Superior temporal gyrus (tissue), 1 donor: ENCODE measurements around the gene RNASE8.

Source experiments
- DNase-seq: peaks from one replicate; pipeline ENCODE4 v3.0.0-alpha.2; 2016; ENCODE audit errors: extremely low spot score

RNASE8 gene

GRCh38 chr14:21072781-21073339 lies 15.2 kb downstream of the RNASE8 start:
- no peak for DNase-seq

- no peak for DNase-seq
These were observed 16.3 kb downstream of the RNASE8 start for GRCh38 chr14:21073921-21074320.

- DNase-seq: no peak
These were observed 17.0 kb downstream of the RNASE8 start for GRCh38 chr14:21074398-21075272.

GRCh38 chr14:21075719-21076437 lies 18.3 kb downstream of the RNASE8 start:
- DNase-seq: no peak

- no peak for DNase-seq
These were observed 20.1 kb downstream of the RNASE8 start for GRCh38 chr14:21077672-21078071.

- DNase-seq: peak; percentile 46
These were observed 20.7 kb downstream of the RNASE8 start for GRCh38 chr14:21078287-21078686.

GRCh38 chr14:21078726-21079125 lies 21.1 kb downstream of the RNASE8 start:
- no peak for DNase-seq

GRCh38 chr14:21081521-21082142 lies 24.0 kb downstream of the RNASE8 start:
- no peak for DNase-seq

- DNase-seq: no peak
These were observed 26.1 kb downstream of the RNASE8 start for GRCh38 chr14:21083565-21084325.

GRCh38 chr14:21084396-21084795 lies 26.8 kb downstream of the RNASE8 start:
- no peak for DNase-seq

GRCh38 chr14:21084998-21085853 lies 27.6 kb downstream of the RNASE8 start:
- DNase-seq: no peak

GRCh38 chr14:21086908-21087293 lies 29.3 kb downstream of the RNASE8 start:
- no peak for DNase-seq

- DNase-seq: peak; percentile 81
These were observed 29.9 kb downstream of the RNASE8 start for GRCh38 chr14:21087294-21088091.

GRCh38 chr14:21088687-21089086 lies 31.1 kb downstream of the RNASE8 start:
- no peak for DNase-seq

GRCh38 chr14:21089271-21089670 lies 31.6 kb downstream of the RNASE8 start:
- DNase-seq: no peak

GRCh38 chr14:21089877-21090193 lies 32.2 kb downstream of the RNASE8 start:
- no peak for DNase-seq

- DNase-seq: no peak
These were observed 32.7 kb downstream of the RNASE8 start for GRCh38 chr14:21090194-21090939.

GRCh38 chr14:21090940-21091663 lies 33.5 kb downstream of the RNASE8 start:
- DNase-seq: no peak
